ENCODE measurements around the gene FAM149B1.

The FAM149B1 gene

DNA sequence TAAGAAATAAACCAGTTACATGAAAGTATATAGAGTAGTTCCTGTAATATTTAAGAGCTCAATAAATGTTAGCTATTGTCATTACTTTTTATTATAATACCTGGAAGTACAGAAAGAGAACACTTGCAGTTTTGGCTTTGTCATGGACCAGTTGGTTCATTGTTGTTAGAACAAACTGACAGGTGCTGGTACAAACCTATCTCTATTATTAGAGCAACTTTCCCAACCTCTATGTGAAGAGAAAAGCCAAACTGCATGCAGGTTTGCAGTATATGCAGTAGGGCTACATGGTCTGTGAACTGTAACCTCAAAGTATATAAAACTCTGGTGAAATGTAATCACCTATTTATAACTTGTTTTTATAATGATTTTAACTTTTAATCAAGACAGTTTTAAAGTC lies 58.7 kb downstream of the FAM149B1 start:
- no peaks in the 10 kb centered on the region for H3K9me3 ChIP-seq (ENCODE audit: insufficient read depth, low read depth, low read length)

DNA sequence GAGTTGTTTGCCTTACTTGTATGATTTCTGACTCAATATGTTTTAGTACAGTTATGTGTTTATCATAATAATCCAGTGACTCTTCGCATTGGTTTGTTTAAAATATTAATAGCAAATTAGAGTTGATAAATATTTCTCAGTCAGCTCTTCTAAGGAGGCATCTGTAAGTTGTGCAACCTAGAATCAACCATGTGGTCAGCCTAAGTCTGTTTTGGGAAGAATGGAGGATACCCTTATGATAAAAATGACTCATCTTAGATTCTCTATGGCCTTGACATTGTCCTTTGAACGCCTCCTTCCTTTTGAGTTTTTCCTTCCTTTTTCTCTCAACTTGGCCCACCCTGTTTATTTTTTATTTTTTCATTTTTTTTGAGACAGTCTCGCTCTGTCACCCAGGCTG lies 60.3 kb downstream of the FAM149B1 start:
- no peaks in the 10 kb centered on the region for H3K4me1 ChIP-seq (ENCODE audit: insufficient read depth, low read length, poor library complexity, severe bottlenecking)
- H3K9me3 ChIP-seq (ENCODE audit: insufficient read depth, low read depth, low read length), result no peaks in the 10 kb centered on the region
- H3K36me3 ChIP-seq (ENCODE audit: insufficient read depth, low read length), result peaks cover 6% of the 10 kb centered on the region; the same call in 1 of the 2 replicates
- no peak overlapping the region for H3K4me2 ChIP-seq (ENCODE audit: low read depth, low read length, poor library complexity, severe bottlenecking)
- TF ChIP-seq, protein P1, sequence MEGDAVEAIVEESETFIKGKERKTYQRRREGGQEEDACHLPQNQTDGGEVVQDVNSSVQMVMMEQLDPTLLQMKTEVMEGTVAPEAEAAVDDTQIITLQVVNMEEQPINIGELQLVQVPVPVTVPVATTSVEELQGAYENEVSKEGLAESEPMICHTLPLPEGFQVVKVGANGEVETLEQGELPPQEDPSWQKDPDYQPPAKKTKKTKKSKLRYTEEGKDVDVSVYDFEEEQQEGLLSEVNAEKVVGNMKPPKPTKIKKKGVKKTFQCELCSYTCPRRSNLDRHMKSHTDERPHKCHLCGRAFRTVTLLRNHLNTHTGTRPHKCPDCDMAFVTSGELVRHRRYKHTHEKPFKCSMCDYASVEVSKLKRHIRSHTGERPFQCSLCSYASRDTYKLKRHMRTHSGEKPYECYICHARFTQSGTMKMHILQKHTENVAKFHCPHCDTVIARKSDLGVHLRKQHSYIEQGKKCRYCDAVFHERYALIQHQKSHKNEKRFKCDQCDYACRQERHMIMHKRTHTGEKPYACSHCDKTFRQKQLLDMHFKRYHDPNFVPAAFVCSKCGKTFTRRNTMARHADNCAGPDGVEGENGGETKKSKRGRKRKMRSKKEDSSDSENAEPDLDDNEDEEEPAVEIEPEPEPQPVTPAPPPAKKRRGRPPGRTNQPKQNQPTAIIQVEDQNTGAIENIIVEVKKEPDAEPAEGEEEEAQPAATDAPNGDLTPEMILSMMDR (conservative IDR thresholded peaks at IDR 0.05; ENCODE audit: low read length), result no peak
- TF ChIP-seq EZH2phosphoT487 (IDR thresholded peaks at IDR 0.05; ENCODE audit: borderline replicate concordance), result no peak
- H4K20me1 ChIP-seq (ENCODE audit: insufficient read depth, low read length, poor library complexity, severe bottlenecking), result no peaks in the 10 kb centered on the region
- H3K79me2 ChIP-seq (ENCODE audit: insufficient read depth, low read length), result no peaks in the 10 kb centered on the region
- H3K9me2 ChIP-seq (replicated peaks; ENCODE audit: low read depth, low read length), result no peaks in the 10 kb centered on the region
- no peak overlapping the region for H3K4me3 ChIP-seq (ENCODE audit: low read length, poor library complexity, severe bottlenecking)
- H3K27me3 ChIP-seq (ENCODE audit: insufficient read depth, low read length, poor library complexity, severe bottlenecking), result no peaks in the 10 kb centered on the region
- no peaks in the 10 kb centered on the region for H3F3A ChIP-seq (ENCODE audit: low read depth)
- no peak overlapping the region for H3K9ac ChIP-seq (ENCODE audit: low read depth, low read length, poor library complexity, severe bottlenecking)
- H2AFZ ChIP-seq (ENCODE audit: low read length), result no peak overlapping the region

More for the DNA sequence above, 58.7 kb downstream of the FAM149B1 start:
- no peak overlapping the region for H3K4me2 ChIP-seq (ENCODE audit: low read depth, low read length, poor library complexity, severe bottlenecking)
- H3K9me2 ChIP-seq (replicated peaks; ENCODE audit: low read depth, low read length), result no peaks in the 10 kb centered on the region
- H3F3A ChIP-seq (ENCODE audit: low read depth), result no peaks in the 10 kb centered on the region
- H3K79me2 ChIP-seq (ENCODE audit: insufficient read depth, low read length), result no peaks in the 10 kb centered on the region
- TF ChIP-seq, protein P1 (conservative IDR thresholded peaks at IDR 0.05; ENCODE audit: low read length), result no peak
- TF ChIP-seq EZH2phosphoT487 (IDR thresholded peaks at IDR 0.05; ENCODE audit: borderline replicate concordance), result no peak
- H4K20me1 ChIP-seq (ENCODE audit: insufficient read depth, low read length, poor library complexity, severe bottlenecking), result no peaks in the 10 kb centered on the region
- H3K9ac ChIP-seq (ENCODE audit: low read depth, low read length, poor library complexity, severe bottlenecking), result no peak overlapping the region
- no peak overlapping the region for H3K4me3 ChIP-seq (ENCODE audit: low read length, poor library complexity, severe bottlenecking)
- no peaks in the 10 kb centered on the region for H3K27me3 ChIP-seq (ENCODE audit: insufficient read depth, low read length, poor library complexity, severe bottlenecking)
- no peaks in the 10 kb centered on the region; the same call in 1 of the 2 replicates for H3K36me3 ChIP-seq (ENCODE audit: insufficient read depth, low read length)
- H3K4me1 ChIP-seq (ENCODE audit: insufficient read depth, low read length, poor library complexity, severe bottlenecking), result no peaks in the 10 kb centered on the region
- H2AFZ ChIP-seq (ENCODE audit: low read length), result no peak overlapping the region

DNA sequence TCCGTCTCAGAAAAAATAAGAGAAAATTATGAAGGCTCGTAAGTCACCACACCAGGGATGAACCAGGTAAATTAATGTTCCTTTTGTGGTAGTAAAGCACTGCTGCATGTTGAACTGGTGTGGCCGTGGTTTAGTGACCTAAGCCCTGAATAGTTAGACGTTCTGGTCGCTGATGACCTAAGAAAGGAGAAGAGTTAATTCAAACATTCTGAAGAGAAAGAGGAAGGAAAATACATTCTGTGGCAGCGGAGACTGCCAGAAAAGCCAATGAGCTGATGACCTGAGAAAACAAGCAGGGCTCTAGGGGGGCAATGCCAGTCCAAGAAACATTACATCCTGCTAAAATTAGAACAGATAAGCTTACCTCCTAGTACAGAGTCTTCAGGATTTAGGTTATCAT lies 61.6 kb downstream of the FAM149B1 start:
- Histone ChIP-seq H3K4me2 (ENCODE audit: low read depth, low read length, poor library complexity, severe bottlenecking) (no peak overlapping the region), H3K4me1 (ENCODE audit: insufficient read depth, low read length, poor library complexity, severe bottlenecking) (no peaks in the 10 kb centered on the region), H3K27me3 (ENCODE audit: insufficient read depth, low read length, poor library complexity, severe bottlenecking) (no peaks in the 10 kb centered on the region), H3K9me2 (replicated peaks; ENCODE audit: low read depth, low read length) (no peaks in the 10 kb centered on the region), H4K20me1 (ENCODE audit: insufficient read depth, low read length, poor library complexity, severe bottlenecking) (peaks cover 4% of the 10 kb centered on the region), H3K9ac (ENCODE audit: low read depth, low read length, poor library complexity, severe bottlenecking) (no peak overlapping the region), H3K9me3 (ENCODE audit: insufficient read depth, low read depth, low read length) (no peaks in the 10 kb centered on the region), H3K4me3 (ENCODE audit: low read length, poor library complexity, severe bottlenecking) (no peak overlapping the region), H2AFZ (ENCODE audit: low read length) (no peak overlapping the region), H3K36me3 (ENCODE audit: insufficient read depth, low read length) (peaks cover 19% of the 10 kb centered on the region; the same call in 1 of the 2 replicates), H3K79me2 (ENCODE audit: insufficient read depth, low read length) (no peaks in the 10 kb centered on the region), H3F3A (ENCODE audit: low read depth) (no peaks in the 10 kb centered on the region)
- TF ChIP-seq, protein P1 (conservative IDR thresholded peaks at IDR 0.05; ENCODE audit: low read length), result no peak
